H1 (cell line): ENCODE data around the gene AIF1L. TPM values are rescaled to one million over a fixed set of nuclear protein-coding genes. Genes with fewer than 3 reads are reported as not detected.

Experiments
- CTCF ChIA-PET: fragments of 300-600 bp; sonication (Branson Sonifier 250); formaldehyde crosslinking; loops from one replicate; lab custom pipeline; 2021; ENCODE audit not compliant: partially characterized antibody; lab: Charles Lee
- POLR2A ChIA-PET: fragments of 300-600 bp; sonication (Branson Sonifier 250); formaldehyde crosslinking; loops from one replicate; lab custom pipeline; 2021; ENCODE audit warnings: inconsistent platforms; ENCODE audit not compliant: partially characterized antibody; lab: Charles Lee
- DNase-seq, 2 experiments: peaks; one replicate each; pipeline versions ENCODE4 v3.0.0 to v3.0.0-alpha.2; 2010 to 2022; ENCODE audit warnings: low spot score in 2 of 2, low read depth in 1 of 2, mixed read lengths in 1 of 2
- FAIRE-seq: peaks from 2 replicates; lab custom pipeline; 2011; peaks lifted over from hg19 to GRCh38; lab: Jason Lieb, UNC
- H2AFZ ChIP-seq: 2 replicates; pipeline ENCODE4 v1.8.1; 2012; ENCODE audit warnings: low read length, inconsistent platforms
- H2AK5ac ChIP-seq: 2 replicates; pipeline ENCODE4 v1.6.1; 2013; ENCODE audit warnings: low read depth, low read length
- H2BK120ac ChIP-seq: replicated peaks from 2 replicates; pipeline ENCODE3; 2013; ENCODE audit warnings: low read depth, low read length, inconsistent platforms
- H2BK12ac ChIP-seq: 2 replicates; pipeline ENCODE4 v1.6.1; 2013; ENCODE audit warnings: low read depth, low read length
- H2BK15ac ChIP-seq: 2 replicates; pipeline ENCODE4 v1.6.1; 2013; ENCODE audit warnings: low read length
- H2BK20ac ChIP-seq: 2 replicates; pipeline ENCODE4 v1.6.1; 2013; ENCODE audit warnings: low read length
- H2BK5ac ChIP-seq: 2 replicates; pipeline ENCODE4 v1.6.1; 2013; ENCODE audit warnings: low read depth, low read length
- H3K14ac ChIP-seq: 2 replicates; pipeline ENCODE4 v1.6.1; 2013; ENCODE audit warnings: inconsistent platforms; ENCODE audit not compliant: insufficient read length
- H3K18ac ChIP-seq: 2 replicates; pipeline ENCODE4 v1.6.1; 2013; ENCODE audit warnings: low read length; ENCODE audit errors: extremely low read depth
- H3K23ac ChIP-seq: 2 replicates; pipeline ENCODE4 v1.6.1; 2013; ENCODE audit warnings: inconsistent platforms; ENCODE audit not compliant: insufficient read length
- H3K23me2 ChIP-seq: 2 replicates; pipeline ENCODE4 v1.6.1; 2013; ENCODE audit warnings: low read depth, low read length
- H3K27ac ChIP-seq: 2 replicates; pipeline ENCODE4 v1.6.1; 2011; ENCODE audit warnings: low read depth, low read length, inconsistent platforms
- H3K27me3 ChIP-seq, 4 experiments: replicated peaks in 1 of 4; 1 replicate in 1 of 4; 2 replicates in 3 of 4; pipeline versions ENCODE4 v1.6.1 to v1.8.1; 2011 to 2013; ENCODE audit warnings: low read length in 3 of 4, mild to moderate bottlenecking in 3 of 4, inconsistent platforms in 2 of 4, mixed read lengths in 2 of 4, moderate library complexity in 1 of 4; ENCODE audit not compliant: control insufficient read depth in 3 of 4, insufficient read depth in 3 of 4; ENCODE audit errors: extremely low read depth in 1 of 4
- H3K36me3 ChIP-seq, 4 experiments: 2 replicates each; pipeline versions ENCODE4 v1.6.1 to v1.8.1; 2011 to 2013; ENCODE audit warnings: mild to moderate bottlenecking in 4 of 4, low read length in 3 of 4, moderate library complexity in 2 of 4, control low read depth in 1 of 4, inconsistent platforms in 1 of 4; ENCODE audit not compliant: insufficient read depth in 4 of 4, control insufficient read depth in 2 of 4
- H3K4ac ChIP-seq: replicated peaks from 2 replicates; pipeline ENCODE3; 2013; ENCODE audit warnings: low read length, low read depth, mixed read lengths, inconsistent platforms; ENCODE audit not compliant: insufficient read length
- H3K4me1 ChIP-seq, 4 experiments: replicated peaks in 1 of 4; 1 replicate in 1 of 4; 2 replicates in 3 of 4; pipeline versions ENCODE4 v1.6.1 to v1.8.1; 2011 to 2013; ENCODE audit warnings: low read length in 3 of 4, inconsistent platforms in 2 of 4, mixed read lengths in 1 of 4; ENCODE audit not compliant: insufficient read depth in 4 of 4, control insufficient read depth in 3 of 4
- H3K4me2 ChIP-seq, 2 experiments: 2 replicates each; pipeline versions ENCODE4 v1.6.1 to v1.8.1; 2011 to 2013; ENCODE audit warnings: low read depth in 2 of 2, low read length in 2 of 2, control low read depth in 1 of 2, inconsistent platforms in 1 of 2, mild to moderate bottlenecking in 1 of 2; ENCODE audit not compliant: insufficient read depth in 1 of 2
- H3K4me3 ChIP-seq, 4 experiments: fragments of 200-600, 300-600 bp in 1 of 4; sonication (generic), shearing (Covaris generic), sonication (Bioruptor Twin) in 1 of 4; 2 replicates each; pipeline versions ENCODE4 v1.5.1 to v1.8.1; 2011 to 2016; ENCODE audit warnings: low read length in 4 of 4, low read depth in 3 of 4, control low read depth in 2 of 4, inconsistent platforms in 2 of 4, mild to moderate bottlenecking in 2 of 4, mixed read lengths in 1 of 4, moderate library complexity in 1 of 4; ENCODE audit not compliant: insufficient read depth in 2 of 4; ENCODE audit errors: extremely low read depth in 1 of 4
- H3K56ac ChIP-seq: replicated peaks from 2 replicates; pipeline ENCODE3; 2013; ENCODE audit warnings: low read depth, mild to moderate bottlenecking, mixed read lengths, low read length, inconsistent platforms; ENCODE audit not compliant: insufficient read length
- H3K79me1 ChIP-seq: 2 replicates; pipeline ENCODE4 v1.6.1; 2013; ENCODE audit warnings: low read depth, low read length, control low read depth
- H3K79me2 ChIP-seq, 2 experiments: 2 replicates each; pipeline versions ENCODE4 v1.6.1 to v1.8.1; 2012 to 2013; ENCODE audit warnings: low read length in 2 of 2, mild to moderate bottlenecking in 2 of 2, inconsistent platforms in 1 of 2; ENCODE audit not compliant: insufficient read depth in 2 of 2, control insufficient read depth in 1 of 2
- H3K9ac ChIP-seq, 4 experiments: replicated peaks in 1 of 4; 1 replicate in 1 of 4; 2 replicates in 3 of 4; pipeline versions ENCODE4 v1.6.1 to v1.8.1; 2011 to 2013; ENCODE audit warnings: low read depth in 3 of 4, low read length in 3 of 4, control low read depth in 2 of 4, mild to moderate bottlenecking in 2 of 4, moderate library complexity in 2 of 4, inconsistent platforms in 1 of 4; ENCODE audit errors: extremely low read depth in 1 of 4
- H3K9me3 ChIP-seq, 2 experiments: 2 replicates each; pipeline versions ENCODE4 v1.6.1 to v1.8.1; 2012 to 2013; ENCODE audit warnings: mild to moderate bottlenecking in 2 of 2, moderate library complexity in 2 of 2, control low read depth in 1 of 2, inconsistent platforms in 1 of 2, low read depth in 1 of 2, low read length in 1 of 2, mixed read lengths in 1 of 2; ENCODE audit not compliant: insufficient read depth in 2 of 2
- H4K20me1 ChIP-seq, 2 experiments: replicated peaks in 1 of 2; 2 replicates each; pipeline versions ENCODE3 to v1.8.1; 2011 to 2013; ENCODE audit warnings: inconsistent platforms in 2 of 2, low read length in 2 of 2, mild to moderate bottlenecking in 1 of 2; ENCODE audit not compliant: insufficient read depth in 2 of 2, control insufficient read depth in 1 of 2
- H4K5ac ChIP-seq: 2 replicates; pipeline ENCODE4 v1.6.1; 2013; ENCODE audit warnings: low read length, low read depth, mixed read lengths, inconsistent platforms; ENCODE audit not compliant: insufficient read length
- H4K8ac ChIP-seq: 2 replicates; pipeline ENCODE4 v1.8.0; 2013; ENCODE audit warnings: mild to moderate bottlenecking, moderate library complexity, low read length, inconsistent platforms; ENCODE audit not compliant: insufficient read depth; ENCODE audit errors: extremely low read depth
- H4K91ac ChIP-seq: replicated peaks from 2 replicates; pipeline ENCODE3; 2013; ENCODE audit warnings: low read length, mixed read lengths, inconsistent platforms; ENCODE audit not compliant: insufficient read length
- CHD1 ChIP-seq: IDR thresholded peaks from 2 replicates; pipeline ENCODE4 v1.6.1; 2012; ENCODE audit warnings: low read depth, low read length, improper control_type of control experiment
- E2F6 ChIP-seq: IDR thresholded peaks from 2 replicates; pipeline ENCODE4 v1.6.1; 2012; ENCODE audit warnings: inconsistent platforms
- GTF2F1 ChIP-seq: IDR thresholded peaks from 2 replicates; pipeline ENCODE4 v1.6.1; 2012; ENCODE audit warnings: low read depth, low read length, improper control_type of control experiment, borderline replicate concordance
- HDAC6 ChIP-seq: IDR thresholded peaks from one replicate; pipeline ENCODE4 v1.7.1; 2012; ENCODE audit warnings: low read depth, mild to moderate bottlenecking, inconsistent platforms, low read length, moderate library complexity
- PHF8 ChIP-seq: fragments of 200-600 bp; sonication (generic); conservative IDR thresholded peaks from 2 replicates; pipeline ENCODE4 v1.7.1; 2012; ENCODE audit warnings: low read depth, mild to moderate bottlenecking, inconsistent platforms, low read length, moderate library complexity
- POU5F1 ChIP-seq: IDR thresholded peaks from 2 replicates; pipeline ENCODE4 v1.6.1; 2011; ENCODE audit warnings: low read depth, mild to moderate bottlenecking, low read length, moderate library complexity
- SAP30 ChIP-seq: fragments of 300-600 bp; sonication (generic); IDR thresholded peaks from 2 replicates; pipeline ENCODE4 v1.7.1; 2012; ENCODE audit warnings: low read length, moderate library complexity, mild to moderate bottlenecking, inconsistent platforms; ENCODE audit not compliant: insufficient read depth, insufficient replicate concordance
- SIRT6 ChIP-seq: IDR thresholded peaks from one replicate; pipeline ENCODE4 v1.7.1; 2012; ENCODE audit warnings: low read length, inconsistent platforms
- TCF12 ChIP-seq: IDR thresholded peaks from 2 replicates; pipeline ENCODE4 v1.6.1; 2011; ENCODE audit warnings: low read depth, mild to moderate bottlenecking, low read length
- ZNF274 ChIP-seq: IDR thresholded peaks from 2 replicates; pipeline ENCODE4 v1.7.0; 2012; ENCODE audit warnings: low read length, borderline replicate concordance; ENCODE audit errors: extremely low read depth
- WGBS, 2 experiments: shearing (Covaris generic) in 1 of 2; methylation state at CpG; one replicate each; pipeline versions ENCODE4 v1.1.6 to v1.1.7; 2013 to 2015; ENCODE audit warnings: low lambda C conversion rate in 2 of 2, mixed read lengths in 2 of 2, inconsistent platforms in 1 of 2, low coverage in 1 of 2, missing lambda C conversion rate in 1 of 2; ENCODE audit not compliant: insufficient replicate concordance in 2 of 2, insufficient coverage in 1 of 2, insufficient read length in 1 of 2; ENCODE audit errors: extremely low coverage in 1 of 2, missing lambda C conversion rate in 1 of 2; 5-methylcytosine and 5-hydroxymethylcytosine counted together
- polyA plus RNA-seq, 7 experiments: library from polyadenylated mRNA; depleted of rRNA in 3 of 7; stranded (reverse) in 5 of 7; unstranded in 2 of 7; fragments of >200 nt in 5 of 7; fragments of 200-250 nt in 2 of 7; gene quantifications; 1 replicate in 5 of 7; 2 replicates in 1 of 7; 4 replicates in 1 of 7; pipeline versions ENCODE4 v1.2.1 to v1.2.3, GENCODE V29; 2011 to 2013; ENCODE audit warnings: missing spikeins in 2 of 7, mixed read lengths in 2 of 7
- total RNA-seq: library from RNA; stranded (reverse); fragmentation: NEBNext Ultra II Directional; extraction: Animal tissue kit (Norgen Biotek cat#: 25700); gene quantifications from 2 replicates; pipeline ENCODE4 v1.2.1, GENCODE V29; 2021

AIF1L gene
- total and polyA plus RNA-seq, 2 of the 8 experiments (the other 6 are each of a cell fraction or from before 2014, with no cell fraction given) = 70.7 to 149 TPM

- no peak overlapping the region for H4K91ac ChIP-seq
- no peak overlapping the region for H2AK5ac ChIP-seq
- no peaks in the 10 kb centered on the region; a peak in 1 of 7 replicates for H3K27me3 ChIP-seq
- peaks cover 0 to 7% of the 10 kb centered on the region in 2 experiments; a peak in 1 of 4 replicates for H3K79me2 ChIP-seq
- no peak overlapping the region for H4K5ac ChIP-seq
- H3K23ac ChIP-seq = no peak overlapping the region
- ChIA-PET POLR2A (interaction anchor here (0.6 to 29.0 kb wide), 5 partner anchors 10 to 443 kb away, joined by 3 to 751 read pairs (median 3); partner anchors contain the start of gene NUP214), CTCF (interaction anchor here (1.0 to 3.7 kb wide), 4 partner anchors 13 to 67 kb away, joined by 3 to 24 read pairs (median 3); no protein-coding TSS in a partner anchor)
- FAIRE-seq = no peak
- H3K14ac ChIP-seq = no peak overlapping the region
- H2AFZ ChIP-seq = no peak overlapping the region
- no peak overlapping the region; the same call in 1 of the 2 replicates for H3K18ac ChIP-seq
- H2BK120ac ChIP-seq = no peak overlapping the region
- H3K56ac ChIP-seq = no peak overlapping the region
- 88% methylated on average over 22 of the region's 24 CpGs; no CpG with 5 or more reads in 1 of the 2 experiments for WGBS, 2 experiments
- peaks cover 0 to 3% (median 0%) of the 10 kb centered on the region in 4 experiments; a peak in 1 of 8 replicates for H3K36me3 ChIP-seq
- H3K23me2 ChIP-seq = peaks cover 5% of the 10 kb centered on the region
- no peaks in the 10 kb centered on the region for H3K9me3 ChIP-seq
- peaks cover 0 to 7% of the 10 kb centered on the region in 2 experiments for H4K20me1 ChIP-seq
- H3K4me3 ChIP-seq = no peak overlapping the region
- H3K27ac ChIP-seq = no peak overlapping the region; the same call in 1 of the 2 replicates
- no peak for DNase-seq
- H2BK12ac ChIP-seq = no peak overlapping the region
- H3K4me1 ChIP-seq = peaks cover 0 to 12% (median 9%) of the 10 kb centered on the region in 4 experiments; a peak in 6 of 7 replicates
- no peak overlapping the region for H3K4ac ChIP-seq
- no peak overlapping the region for H3K9ac ChIP-seq
- H2BK20ac ChIP-seq = no peak overlapping the region
- H3K4me2 ChIP-seq = no peak overlapping the region
- 0 out of 2 replicates have a peak overlapping the region, but pooled peaks have one; percentile 72 for H2BK15ac ChIP-seq
- H4K8ac ChIP-seq = peak overlapping the region; percentile 35
- 0 out of 2 replicates have a peak overlapping the region, but pooled peaks have one; percentile 18 for H2BK5ac ChIP-seq
- peaks cover 3% of the 10 kb centered on the region; the same call in 1 of the 2 replicates for H3K79me1 ChIP-seq
- TF ChIP-seq HDAC6 = no peak
- no peak for TF ChIP-seq GTF2F1
- TF ChIP-seq PHF8 = no peak
- TF ChIP-seq E2F6 = no peak
- no peak for TF ChIP-seq SIRT6
- no peak for TF ChIP-seq SAP30
- no peak for TF ChIP-seq TCF12
- no peak for TF ChIP-seq CHD1
- no peak for TF ChIP-seq ZNF274
- no peak for TF ChIP-seq POU5F1
Measured at GRCh38 chr9:131092548-131093440, 3.5 kb upstream of the AIF1L start.
